ENCODE results near the gene C15orf61.

Gene C15orf61

DNA sequence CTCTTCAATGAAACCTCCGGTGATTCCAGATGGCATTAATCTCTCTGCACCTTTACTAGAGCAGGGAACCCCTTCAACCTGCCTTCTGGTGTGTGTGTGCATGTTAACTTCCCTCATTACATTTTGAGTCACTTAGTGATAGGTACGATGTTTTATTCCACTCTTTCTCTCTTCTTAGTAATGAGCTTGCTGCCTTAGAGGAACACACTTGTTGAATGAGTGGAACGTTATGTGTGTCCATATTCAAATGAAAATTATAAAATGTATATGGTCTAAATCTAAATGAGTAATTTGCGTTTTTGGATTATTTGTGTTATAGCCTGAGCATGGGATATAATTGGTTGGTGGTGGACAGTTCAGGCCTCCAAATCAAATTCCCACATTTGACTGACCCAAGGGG, 33.6 kb downstream of the C15orf61 start:
- DNase-seq, result no peak

DNA sequence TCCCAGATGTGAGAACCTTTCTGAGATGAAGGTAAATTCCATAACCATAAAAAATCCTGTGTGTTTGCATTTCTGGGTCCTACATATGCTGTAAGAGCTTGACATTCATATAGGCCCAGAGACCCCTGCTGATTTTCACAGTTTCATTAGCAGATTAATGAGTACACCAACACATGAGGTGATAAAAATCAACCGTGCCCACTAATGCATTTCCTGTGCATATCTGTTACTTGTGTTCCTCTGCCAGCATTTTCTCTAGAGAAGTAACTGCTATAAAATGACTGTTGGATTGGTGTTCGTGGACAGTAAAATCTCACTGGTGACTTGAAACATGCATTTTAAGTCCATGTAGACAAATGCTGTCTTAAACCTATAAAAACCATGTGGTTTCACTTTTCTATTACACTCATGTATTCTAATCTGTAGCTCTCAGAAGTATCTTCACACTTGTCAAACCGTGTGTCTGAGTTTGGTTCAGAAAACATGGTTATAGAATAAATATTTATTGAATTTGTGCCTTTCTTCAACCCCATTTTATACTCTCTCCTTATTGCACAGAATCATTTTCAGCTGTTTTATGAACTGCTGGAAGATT, 36.1 kb downstream of the C15orf61 start:
- no peak for DNase-seq

GRCh38 chr15:67558502-67558901, 37.6 kb downstream of the C15orf61 start:
- DNase-seq, result no peak

DNA sequence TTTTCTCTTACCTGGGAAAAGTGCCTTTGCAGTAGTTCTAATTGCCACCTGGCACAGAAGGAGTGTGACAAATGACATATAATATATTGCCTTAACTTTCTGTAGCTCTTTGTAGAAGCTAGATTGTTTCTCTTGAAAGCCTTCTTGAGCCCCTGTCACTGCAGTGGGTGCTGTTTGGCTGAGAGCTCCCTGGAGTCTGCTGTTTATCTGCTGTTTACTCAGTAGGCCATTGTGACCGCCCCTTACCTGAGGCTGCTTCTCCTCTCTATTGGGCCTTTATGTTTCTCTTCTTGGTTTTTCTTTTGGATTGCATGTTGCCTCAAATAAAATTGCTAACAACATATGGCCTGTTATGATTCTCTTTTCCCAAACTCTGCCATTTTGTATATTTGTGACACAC, 38.2 kb downstream of the C15orf61 start:
- DNase-seq, result no peak

- DNase-seq, result no peak
These were observed 38.6 kb downstream of the C15orf61 start for GRCh38 chr15:67559576-67559975.

GRCh38 chr15:67560320-67560719, 39.4 kb downstream of the C15orf61 start:
- no peak for DNase-seq

- no peak for DNase-seq
These were observed 42.2 kb downstream of the C15orf61 start for GRCh38 chr15:67563092-67563491.

DNA sequence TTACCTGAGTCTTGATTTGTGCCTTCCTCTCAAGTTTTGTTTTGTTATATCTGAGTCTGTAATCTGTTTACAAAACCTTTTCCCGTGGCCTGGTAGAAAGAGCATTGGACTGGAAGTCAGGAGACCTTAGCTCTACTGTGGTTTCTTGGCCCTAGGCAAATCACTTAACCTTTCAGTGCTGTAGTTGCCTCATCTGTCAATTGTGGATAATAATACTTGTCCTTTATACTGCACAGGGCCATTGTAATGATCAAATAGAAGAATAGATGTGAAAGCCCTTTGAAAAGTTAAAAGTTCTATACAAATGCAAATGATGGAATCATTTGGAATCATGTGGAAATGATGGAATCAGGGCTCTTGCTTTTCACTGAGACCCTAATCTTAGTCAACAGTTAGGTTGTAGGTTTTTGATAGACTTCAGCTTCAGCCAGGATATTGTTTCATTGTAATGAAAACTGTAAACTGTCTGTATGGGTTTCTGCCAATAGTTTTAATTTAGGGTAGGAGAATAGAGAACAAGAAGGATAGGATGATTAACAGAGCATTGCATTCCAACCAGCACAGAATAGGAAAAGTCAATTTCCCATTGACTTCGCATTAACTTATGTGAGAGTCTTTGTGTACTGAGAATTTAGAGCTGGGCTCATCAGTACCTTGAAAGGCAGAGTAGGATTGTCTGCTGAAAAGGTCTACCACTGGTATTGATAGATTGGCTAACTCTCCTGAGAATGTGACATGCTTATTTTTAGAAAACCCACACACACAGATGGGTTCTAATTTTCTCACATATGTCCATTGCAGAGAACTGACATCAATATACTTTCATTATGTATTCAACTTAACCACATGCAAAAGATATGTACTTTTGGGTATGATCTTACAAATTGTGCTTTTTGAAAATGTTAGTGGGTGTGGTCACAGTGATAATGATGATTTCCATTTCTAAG, 43.4 kb downstream of the C15orf61 start:
- DNase-seq, result no peak

GRCh38 chr15:67564968-67565345, 44.0 kb downstream of the C15orf61 start:
- no peak for DNase-seq

DNA sequence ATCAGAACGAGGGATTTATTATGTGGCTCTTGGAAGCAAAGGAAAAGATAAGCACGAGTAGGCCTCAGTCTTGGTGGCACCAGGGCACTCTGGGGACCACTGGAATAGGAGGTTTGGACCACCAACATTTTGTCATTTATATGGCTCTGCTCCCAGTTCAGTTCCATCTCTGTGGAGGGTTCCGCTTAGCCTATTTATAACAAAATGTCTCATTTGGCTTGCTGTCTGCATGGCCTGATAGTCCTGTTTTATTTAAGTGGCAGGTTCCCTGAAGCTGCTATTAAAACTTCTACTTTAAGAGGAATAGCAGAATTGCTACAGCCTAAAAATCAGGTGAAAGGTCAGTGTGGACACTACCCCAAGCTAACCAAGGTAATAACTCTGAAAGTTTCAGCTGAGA, 48.7 kb downstream of the C15orf61 start:
- DNase-seq, result no peak

DNA sequence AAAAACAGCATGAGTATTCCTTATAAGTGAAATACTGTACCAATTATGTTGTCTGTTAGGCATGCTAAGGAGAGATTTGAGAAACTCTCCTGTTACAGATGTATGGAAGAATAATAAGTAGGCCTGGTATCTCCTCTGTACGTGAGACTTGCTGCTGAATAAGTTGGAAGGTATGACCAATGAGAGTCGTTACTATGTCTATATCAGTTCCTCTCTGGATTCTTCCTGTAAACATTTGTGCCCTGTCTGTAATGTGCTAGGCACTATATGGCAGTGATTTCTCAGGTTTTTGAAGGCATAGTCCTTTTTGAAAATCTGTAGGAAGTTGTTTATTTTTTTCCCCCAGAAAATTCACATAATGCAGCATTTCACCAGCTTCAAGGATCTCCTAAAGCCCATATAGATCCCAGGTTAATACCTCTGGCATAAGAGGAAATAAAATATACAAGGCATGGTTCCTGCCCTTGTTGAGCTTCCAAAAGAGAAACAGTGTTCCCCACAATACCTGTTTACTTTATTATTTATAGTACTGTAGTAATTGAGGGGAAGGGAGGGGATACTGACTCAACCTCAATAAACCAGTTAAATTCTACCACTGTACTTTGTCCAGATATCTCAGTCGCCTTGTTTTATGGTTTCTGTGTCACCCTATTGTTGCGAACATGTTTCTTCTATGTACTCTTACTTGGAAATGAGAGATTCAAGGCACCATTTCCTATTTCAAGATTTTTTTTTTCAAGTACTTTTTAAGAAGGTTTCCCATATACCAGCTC, 50.1 kb downstream of the C15orf61 start:
- DNase-seq, result no peak

GRCh38 chr15:67571648-67572415, 50.9 kb downstream of the C15orf61 start:
- DNase-seq, result no peak

DNA sequence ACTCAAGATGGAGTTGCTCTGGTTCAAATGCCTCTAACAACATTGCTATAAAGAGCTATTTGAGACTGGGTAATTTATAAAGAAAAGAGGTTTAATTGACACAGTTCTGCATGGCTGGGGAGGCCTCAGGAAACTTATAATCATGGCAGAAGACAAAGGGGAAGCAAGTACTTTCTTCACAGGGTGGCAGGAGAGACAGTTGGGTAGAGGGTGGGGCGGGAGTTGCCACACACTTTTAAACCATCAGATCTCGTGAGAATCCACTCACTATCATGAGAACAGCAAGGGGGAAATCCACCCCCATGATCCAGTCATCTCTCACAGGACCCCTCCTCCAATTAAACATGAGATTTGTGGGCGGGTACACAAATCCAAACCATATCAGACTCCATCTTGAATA, 52.3 kb downstream of the C15orf61 start:
- DNase-seq, result no peak

GRCh38 chr15:67575039-67575502, 54.1 kb downstream of the C15orf61 start:
- DNase-seq, result no peak

GRCh38 chr15:67578020-67578600, 57.2 kb downstream of the C15orf61 start:
- DNase-seq, result no peak

GRCh38 chr15:67579164-67579563, 58.2 kb downstream of the C15orf61 start:
- DNase-seq, result no peak

Measured in activated CD4-positive, alpha-beta T cell treated with anti-CD3 and anti-CD28 coated beads for 1 hour (primary cell).